ENCODE data around the gene ZNRF3.
"Not testable (repeated sequence)": the region's sequence is repeated elsewhere in the genome, so short reads cannot be mapped to it uniquely, and the experiment has no call there.

The ZNRF3 gene

DNA sequence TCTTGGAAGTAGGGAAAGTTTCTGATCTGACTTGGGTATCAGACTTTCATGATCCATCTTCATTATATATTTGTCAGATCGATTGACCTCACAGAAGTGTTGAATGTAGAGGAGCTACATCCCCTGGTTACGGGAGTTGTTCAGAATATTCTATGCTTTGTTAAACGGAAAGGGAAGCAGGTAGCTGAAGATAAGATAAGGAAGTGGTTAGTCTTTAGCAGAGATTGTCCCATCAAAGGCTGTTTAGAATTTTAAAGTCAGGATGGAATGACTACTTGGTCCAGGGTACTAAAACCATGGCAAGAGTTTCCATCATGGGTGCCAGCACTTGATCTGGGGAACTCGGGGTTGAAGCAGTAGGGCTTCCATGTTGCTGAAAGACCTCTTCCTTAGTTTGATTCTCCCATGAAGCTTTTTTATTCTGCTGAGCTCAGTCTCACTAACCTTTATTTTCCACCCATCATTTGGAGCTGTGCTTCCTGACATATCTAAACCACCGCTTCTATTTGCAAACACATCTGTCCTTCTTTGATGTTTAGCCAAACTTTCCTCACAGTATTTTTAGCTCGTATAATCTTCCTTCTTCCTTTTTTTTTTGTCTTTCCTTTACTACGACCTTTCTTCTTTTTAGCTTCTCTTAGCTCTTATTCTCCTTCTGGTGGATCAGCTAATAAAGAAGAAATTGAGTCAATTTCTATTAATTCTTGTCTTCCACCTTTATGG is 182.3 kb downstream of the ZNRF3 start:
- DNase-seq (ENCODE audit: low read depth in 2 of 2), result no peak

- DNase-seq (ENCODE audit: low read depth in 2 of 2), result no peak
These were observed 186.1 kb downstream of the ZNRF3 start for GRCh38 chr22:29069463-29069862.

DNA sequence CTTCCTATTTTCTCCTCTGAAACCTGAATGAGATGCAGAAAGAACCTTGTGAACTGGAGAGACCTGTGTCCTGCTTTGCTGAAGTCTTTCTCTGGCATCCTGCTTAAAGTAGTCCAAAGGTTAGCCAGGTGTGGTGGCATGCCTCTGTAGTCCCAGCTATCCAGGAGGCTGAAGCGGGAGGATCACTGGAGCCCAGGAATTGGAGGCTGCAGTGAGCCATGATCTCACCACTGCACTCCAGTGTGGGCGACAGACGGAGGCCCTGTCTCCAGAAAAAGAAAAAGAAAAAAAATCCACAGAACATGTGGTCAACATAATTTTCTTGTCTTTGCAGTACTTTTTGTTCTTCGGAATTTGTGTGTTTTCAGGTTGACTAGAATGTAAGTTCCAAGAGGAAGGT is 187.1 kb downstream of the ZNRF3 start:
- DNase-seq (ENCODE audit: low read depth in 2 of 2), result no peak

DNA sequence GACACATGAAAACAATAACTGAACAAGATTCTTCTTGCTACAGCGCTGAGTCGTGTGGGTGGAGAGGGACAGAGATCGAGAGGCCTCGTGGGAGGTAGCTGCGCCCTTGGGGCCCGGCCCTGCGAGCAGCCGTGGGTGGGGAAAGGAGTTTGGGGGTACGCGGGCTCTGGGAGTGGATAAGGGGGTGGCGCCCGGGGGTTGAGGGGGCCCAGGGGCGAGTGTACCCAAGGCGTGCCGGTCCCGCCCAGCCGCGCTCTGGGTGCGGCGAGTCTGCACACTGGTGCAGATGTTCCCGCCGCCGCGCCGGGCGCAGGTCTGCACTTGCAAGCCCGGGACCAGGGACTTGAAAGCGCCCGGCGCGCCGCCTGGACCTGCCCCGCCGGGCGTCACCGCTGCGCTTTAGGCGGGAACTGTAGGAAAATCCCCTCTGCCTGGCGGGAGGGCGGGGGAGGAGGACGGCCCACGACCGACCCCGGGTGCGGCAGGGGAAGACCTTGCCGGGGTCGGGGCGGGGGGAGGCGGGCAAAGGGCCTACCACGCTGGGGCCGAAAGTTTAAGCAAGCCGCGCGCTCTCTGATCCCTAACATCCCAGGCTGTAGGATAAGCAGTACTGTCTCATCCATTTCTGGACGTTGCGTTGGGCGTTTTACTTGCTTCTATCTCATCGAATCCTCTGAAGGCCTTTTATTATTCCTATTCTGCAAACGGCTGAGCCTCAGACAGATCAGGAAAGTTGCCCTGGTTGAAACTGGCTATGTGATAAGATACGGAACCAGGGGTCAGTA is 188.1 kb downstream of the ZNRF3 start:
- DNase-seq (ENCODE audit: low read depth in 2 of 2), result no peak

- peak; percentile 37 to 68 for DNase-seq (ENCODE audit: low read depth in 2 of 2)
These were observed 189.0 kb downstream of the ZNRF3 start for GRCh38 chr22:29072193-29072978.

- no peak for DNase-seq (ENCODE audit: low read depth in 2 of 2)
These were observed 189.7 kb downstream of the ZNRF3 start, which contains the start of gene KREMEN1 for GRCh38 chr22:29072979-29073617. Gene KREMEN1, plus strand, starts transcription at chr22:29073035. Its CDS starts 96 bp downstream, at chr22:29073131.

DNA sequence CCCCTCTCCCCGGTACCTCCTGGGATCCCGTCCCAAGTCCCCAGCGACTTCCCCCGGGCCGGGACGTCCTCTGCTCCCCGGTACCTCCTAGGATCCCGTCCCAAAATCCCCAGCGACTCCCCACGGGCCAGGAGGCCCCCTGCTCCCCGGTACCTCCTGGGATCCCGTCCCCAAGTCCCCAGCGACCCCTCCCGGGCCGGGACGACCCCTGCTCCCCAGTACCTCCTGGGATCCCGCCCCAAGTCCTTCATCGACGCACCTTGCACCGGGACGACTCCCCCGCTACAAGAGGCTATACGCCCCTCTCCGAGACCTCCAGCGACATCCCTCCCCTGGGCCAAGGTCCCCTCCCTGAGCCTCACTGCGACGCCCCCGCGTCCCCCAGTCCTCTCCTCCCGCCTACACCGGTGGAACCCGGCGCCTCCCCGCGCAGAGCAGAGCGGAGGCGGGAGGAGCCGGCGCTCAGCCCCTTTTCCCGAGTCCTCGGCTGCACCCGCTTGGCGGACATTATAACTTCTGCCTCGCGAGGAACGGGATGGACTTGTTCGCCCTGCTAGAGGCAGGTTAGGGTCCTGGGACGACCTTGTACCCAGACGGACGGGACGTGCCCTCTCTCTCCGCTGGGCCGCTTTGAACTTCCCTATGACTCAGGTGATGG is 190.4 kb downstream of the ZNRF3 start:
- DNase-seq (ENCODE audit: low read depth in 2 of 2), result no peak

DNA sequence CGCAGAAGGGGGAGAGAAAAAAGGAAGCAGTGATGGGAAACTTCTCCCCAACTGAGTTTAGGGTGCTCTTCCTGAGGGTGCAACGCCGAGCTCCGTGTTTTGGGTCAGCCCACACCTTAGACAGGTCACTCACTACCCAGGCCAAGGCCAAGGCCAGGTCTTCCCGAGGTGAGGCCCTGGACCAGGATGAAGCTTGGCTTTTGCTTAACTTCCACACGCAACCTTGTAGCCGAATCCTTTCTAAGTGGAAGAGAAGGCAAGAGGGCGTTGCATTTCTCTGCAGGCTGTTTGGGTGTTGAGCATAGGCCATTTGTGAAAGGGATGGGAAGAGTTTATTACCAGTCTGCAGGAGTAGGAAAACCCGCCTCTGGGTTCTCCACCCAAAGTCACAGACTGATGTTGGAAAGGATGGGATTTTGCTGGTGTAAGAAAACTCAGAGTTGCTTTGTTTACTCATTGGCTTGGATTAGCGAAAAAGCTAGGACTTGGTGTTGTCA is 191.0 kb downstream of the ZNRF3 start:
- no peak for DNase-seq (ENCODE audit: low read depth in 2 of 2)

DNA sequence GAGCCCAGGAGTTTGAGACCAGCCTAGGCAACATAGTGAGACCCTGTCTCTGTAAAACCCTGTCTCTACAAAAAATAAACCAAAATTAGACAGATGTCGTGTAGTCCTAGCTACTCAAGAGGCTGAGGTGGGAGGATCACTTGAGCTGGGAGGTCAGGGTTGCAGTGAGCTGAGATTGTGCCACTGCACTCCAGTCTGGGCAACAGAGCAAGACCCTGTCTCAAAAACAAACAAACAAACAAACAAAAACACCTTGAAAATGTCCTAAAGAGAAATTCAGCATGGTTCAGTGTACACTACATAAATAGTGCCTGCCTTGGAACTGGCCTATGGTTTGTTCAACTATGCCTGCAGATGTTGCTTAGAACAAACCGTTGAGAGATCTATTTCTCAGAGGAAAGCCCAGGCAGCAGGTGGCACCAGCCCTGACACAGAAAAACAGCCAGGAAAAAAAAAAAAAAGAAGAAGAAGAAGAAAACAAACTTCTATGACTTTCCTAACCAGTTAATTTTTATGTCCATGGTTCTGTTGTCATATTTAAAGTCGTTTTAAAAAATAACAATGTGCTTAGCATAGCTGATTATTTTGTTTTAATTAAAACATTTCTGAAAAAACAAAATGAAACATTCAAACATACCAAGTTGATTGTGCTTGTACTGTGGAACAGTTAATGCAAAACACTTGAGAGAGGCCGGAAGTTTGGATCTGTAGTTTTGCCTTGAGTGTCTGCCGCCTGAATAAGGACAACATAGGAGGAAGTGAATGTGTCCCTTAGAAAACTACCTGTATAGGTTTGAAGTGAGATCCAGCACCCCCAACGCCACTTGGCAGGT is 194.9 kb downstream of the ZNRF3 start:
- DNase-seq (ENCODE audit: low read depth in 2 of 2), result no peak

- DNase-seq (ENCODE audit: low read depth in 2 of 2), result no peak
These were observed 195.5 kb downstream of the ZNRF3 start for GRCh38 chr22:29078869-29079207.

GRCh38 chr22:29079218-29079901 is 196.0 kb downstream of the ZNRF3 start:
- no peak for DNase-seq (ENCODE audit: low read depth in 2 of 2)

DNA sequence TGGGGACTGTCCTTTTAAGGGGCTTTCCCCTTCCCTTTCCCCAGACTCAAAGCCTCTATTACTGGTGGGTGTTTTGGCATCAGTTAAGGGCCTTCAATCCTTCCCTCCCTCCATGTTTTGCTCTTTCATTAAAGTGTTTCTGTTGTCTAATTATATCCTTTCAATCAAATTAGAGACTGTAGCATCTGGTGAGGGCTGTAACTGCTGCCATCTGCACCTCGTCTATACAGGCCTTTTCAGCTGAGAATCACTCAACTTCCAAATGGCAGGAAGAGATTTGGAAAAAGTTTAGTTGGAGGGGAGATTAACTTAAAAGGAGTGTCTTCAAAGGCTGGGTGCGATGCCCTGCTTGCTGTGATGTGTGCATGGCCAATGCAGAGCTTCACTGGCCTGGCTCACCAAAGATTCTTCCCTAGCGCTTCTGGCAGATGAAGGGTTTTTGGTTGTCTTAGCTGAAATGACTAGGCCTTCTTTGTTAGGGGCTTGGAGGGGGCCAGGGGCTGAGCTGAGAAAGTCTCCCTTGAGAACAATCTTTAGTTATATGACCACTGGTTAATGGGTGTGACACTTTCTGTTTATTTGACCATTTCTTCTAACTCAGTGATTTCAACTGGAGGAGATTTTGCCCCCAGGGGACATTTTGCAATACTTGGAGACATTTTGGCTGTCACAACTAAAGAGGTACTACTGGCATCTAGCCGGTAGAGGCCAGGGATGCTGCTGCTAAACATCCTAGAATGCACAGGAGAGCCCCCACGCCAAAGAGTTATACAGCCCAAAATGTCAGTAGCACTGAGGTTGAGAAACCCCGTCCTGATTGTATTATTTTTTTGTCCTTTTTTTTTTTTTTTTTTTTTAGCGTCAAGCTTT is 197.0 kb downstream of the ZNRF3 start:
- DNase-seq (ENCODE audit: low read depth in 2 of 2), result no peak

- DNase-seq (ENCODE audit: low read depth in 2 of 2), result no peak
These were observed 198.3 kb downstream of the ZNRF3 start for GRCh38 chr22:29081517-29082236.

DNA sequence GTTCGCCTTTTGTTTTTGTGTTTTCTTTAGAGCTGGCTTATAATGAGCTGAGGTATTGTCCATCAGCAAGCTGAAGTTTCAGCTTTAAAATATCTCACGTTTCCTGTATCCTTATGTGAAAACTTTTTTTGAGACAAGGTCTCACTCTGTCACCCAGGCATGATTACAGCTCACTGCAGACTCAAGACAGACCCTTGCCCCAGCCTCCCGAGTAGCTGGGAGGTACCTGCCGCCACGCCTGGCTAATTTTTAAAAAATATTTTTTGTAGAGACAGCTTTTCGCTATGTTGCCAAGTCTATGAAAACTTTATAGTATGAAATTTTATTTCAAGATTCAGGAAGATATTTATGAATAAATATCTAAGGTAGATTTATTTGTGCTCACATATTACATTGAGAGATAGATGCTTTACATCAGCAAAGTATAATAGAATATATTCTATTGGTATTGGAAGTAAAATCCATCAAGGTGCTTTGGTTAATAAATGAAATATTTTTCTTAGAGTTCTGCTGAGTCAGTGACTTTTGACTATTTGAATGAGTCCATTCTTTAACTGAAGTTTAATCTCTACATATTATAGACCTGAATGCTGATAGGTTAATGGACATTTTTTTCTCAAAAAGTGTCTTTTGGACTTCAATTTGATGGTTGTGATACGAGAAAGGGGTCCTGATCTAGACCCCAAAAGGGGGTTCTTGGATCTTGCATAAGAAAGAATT is 199.6 kb downstream of the ZNRF3 start:
- no peak for DNase-seq (ENCODE audit: low read depth in 2 of 2)

DNA sequence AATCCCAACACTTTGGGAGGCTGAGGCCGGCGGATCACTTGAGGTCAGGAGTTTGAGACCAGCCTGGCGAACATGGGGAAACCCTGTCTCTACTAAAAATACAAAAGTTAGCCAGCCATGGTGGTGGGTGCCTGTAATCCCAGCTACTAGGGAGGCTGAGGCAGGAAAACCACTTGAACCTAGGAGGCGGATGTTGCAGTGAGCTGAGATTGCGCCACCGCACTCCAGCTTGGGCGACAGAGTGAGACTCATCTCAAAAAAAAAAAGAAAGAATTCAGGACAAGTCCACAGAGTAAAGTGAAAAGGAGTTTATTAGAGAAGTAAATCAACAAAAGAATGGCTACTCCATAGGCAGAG is 200.2 kb downstream of the ZNRF3 start:
- DNase-seq (ENCODE audit: low read depth in 2 of 2), result not testable (repeated sequence)

DNA sequence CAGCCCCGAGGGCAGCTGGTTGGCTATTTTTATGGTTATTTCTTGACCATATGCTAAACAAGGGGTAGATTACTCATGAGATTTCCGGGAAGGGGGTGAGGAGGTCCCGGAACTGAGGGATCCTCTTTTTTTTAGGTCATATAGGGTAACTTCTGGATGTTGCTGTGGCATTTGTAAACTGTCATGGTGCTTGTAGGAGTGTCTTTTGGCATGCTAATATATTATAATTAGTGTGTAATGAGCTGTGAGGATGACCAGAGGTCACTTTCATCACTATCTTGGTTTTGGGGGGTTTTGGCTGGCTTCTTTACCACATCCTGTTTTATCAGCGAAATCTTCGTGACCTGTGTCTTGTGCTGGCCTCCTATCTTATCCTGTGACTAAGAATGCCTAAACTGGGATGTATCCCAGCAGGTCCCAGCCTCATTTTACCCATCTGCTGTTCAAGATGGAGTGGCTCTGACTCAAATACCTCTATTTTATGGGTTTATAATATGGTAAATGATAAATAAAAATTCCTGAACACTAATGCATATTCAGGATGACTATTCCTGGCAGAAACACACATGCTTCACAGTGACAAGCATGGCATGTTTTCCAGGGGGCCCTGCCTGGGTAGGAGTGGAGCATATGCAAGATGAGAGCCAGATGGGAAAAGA is 200.7 kb downstream of the ZNRF3 start:
- no peak for DNase-seq (ENCODE audit: low read depth in 2 of 2)

DNA sequence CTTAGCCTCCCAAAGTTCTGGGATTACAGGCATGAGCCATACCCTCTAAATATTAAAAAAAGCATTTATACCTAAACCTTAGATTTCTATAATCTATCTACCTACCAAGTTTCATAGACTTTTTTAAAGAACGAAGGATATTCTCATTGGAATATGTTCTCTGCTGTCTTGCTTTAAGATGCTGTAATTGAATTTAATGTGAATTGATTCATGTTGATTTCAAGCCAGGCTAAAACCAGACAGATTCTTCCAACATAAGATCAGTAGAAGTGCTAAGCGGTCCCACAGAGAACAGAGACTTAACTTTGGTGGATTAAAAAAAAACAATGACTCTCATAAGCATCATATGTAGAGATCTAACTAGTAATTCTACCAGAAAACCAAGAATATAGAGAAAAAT is 203.6 kb downstream of the ZNRF3 start:
- DNase-seq (ENCODE audit: low read depth in 2 of 2), result no peak

Measured in stimulated activated CD8-positive, alpha-beta memory T cell treated with anti-CD3 and anti-CD28 coated beads, Interleukin-2, amount 100 ng/mL, for 1 hour (primary cell).